IMR-90 (cell line): Measurements from ENCODE around the gene SNX21.

Experiments
- BHLHE40 ChIP-seq: fragments of 150-350 bp; IDR thresholded peaks from 2 replicates; pipeline ENCODE4 v1.6.1; 2016; ENCODE audit warnings: mild to moderate bottlenecking, low read depth, low read length
- CEBPB ChIP-seq: IDR thresholded peaks from 2 replicates; pipeline ENCODE4 v1.6.1; 2012; ENCODE audit warnings: low read depth, low read length, improper control_type of control experiment
- CHD1 ChIP-seq: IDR thresholded peaks from 2 replicates; pipeline ENCODE4 v1.6.1; 2012; ENCODE audit warnings: low read depth, low read length, improper control_type of control experiment
- CTCF ChIP-seq: conservative IDR thresholded peaks from 2 replicates; pipeline ENCODE4 v1.5.1; 2012; ENCODE audit warnings: mild to moderate bottlenecking, low read depth, low read length, improper control_type of control experiment
- ELK1 ChIP-seq: fragments of 150-350 bp; IDR thresholded peaks from 2 replicates; pipeline ENCODE4 v1.6.1; 2016; ENCODE audit warnings: low read depth, mild to moderate bottlenecking, low read length, moderate library complexity, borderline replicate concordance
- FOS ChIP-seq: fragments of 150-350 bp; IDR thresholded peaks from 2 replicates; pipeline ENCODE4 v1.6.1; 2016; ENCODE audit warnings: low read depth, low read length
- MAFK ChIP-seq: IDR thresholded peaks from 2 replicates; pipeline ENCODE4 v1.6.1; 2012; ENCODE audit warnings: low read depth, low read length, improper control_type of control experiment
- MAZ ChIP-seq: IDR thresholded peaks from 2 replicates; pipeline ENCODE4 v1.6.1; 2012; ENCODE audit warnings: low read depth, mild to moderate bottlenecking, low read length, improper control_type of control experiment, moderate library complexity, borderline replicate concordance
- MXI1 ChIP-seq: IDR thresholded peaks from 2 replicates; pipeline ENCODE4 v1.6.1; 2012; ENCODE audit warnings: low read depth, mild to moderate bottlenecking, low read length, moderate library complexity, borderline replicate concordance
- POLR2A ChIP-seq: IDR thresholded peaks from 2 replicates; pipeline ENCODE4 v1.6.1; 2012; ENCODE audit warnings: mild to moderate bottlenecking, low read depth, low read length
- RAD21 ChIP-seq: IDR thresholded peaks from 2 replicates; pipeline ENCODE4 v1.6.1; 2012; ENCODE audit warnings: low read length, improper control_type of control experiment
- RFX5 ChIP-seq: IDR thresholded peaks from 2 replicates; pipeline ENCODE4 v1.8.0; 2012; ENCODE audit warnings: low read depth, mild to moderate bottlenecking, low read length, moderate library complexity
- SMC3 ChIP-seq: fragments of 150-350 bp; IDR thresholded peaks from 2 replicates; pipeline ENCODE4 v1.6.1; 2016; ENCODE audit warnings: low read depth, mild to moderate bottlenecking, antibody characterized with exemption, low read length, moderate library complexity
- USF2 ChIP-seq: fragments of 150-350 bp; IDR thresholded peaks from 2 replicates; pipeline ENCODE4 v1.6.1; 2017; ENCODE audit warnings: mild to moderate bottlenecking, antibody characterized with exemption, low read length, low read depth

GRCh38 chr20:45792317-45793118 is 41.1 kb upstream of the SNX21 start:
- TF ChIP-seq POLR2A (no peak), CTCF (no peak), RFX5 (no peak), SMC3 (no peak), MXI1 (no peak), RAD21 (no peak), CHD1 (no peak), FOS (no peak), ELK1 (no peak), CEBPB (no peak), MAFK (no peak), BHLHE40 (no peak), MAZ (no peak), USF2 (no peak)
